Stomach (tissue), 9 donors: Measurements from ENCODE around the gene CYP2J2. TPM values are rescaled to one million over a fixed set of nuclear protein-coding genes. Genes with fewer than 3 reads are reported as not detected.

Experiments
- DNase-seq, 2 donors: peaks; one replicate each; pipeline versions ENCODE4 v3.0.0 to v3.0.0-alpha.2; 2013 to 2019
- H3K27ac ChIP-seq, 5 donors: fragments of 200-600 bp in 4 of 5; sonication (generic) in 4 of 5; one replicate each; pipeline ENCODE4 v1.5.1; 2013 to 2019; ENCODE audit warnings: mild to moderate bottlenecking in 1 of 5, moderate library complexity in 1 of 5
- H3K27me3 ChIP-seq, 3 donors: fragments of 200-600 bp; sonication (generic); one replicate each; pipeline ENCODE4 v1.5.1; 2017 to 2019; ENCODE audit warnings: mixed run types in 1 of 3
- H3K36me3 ChIP-seq, 4 donors: fragments of 200-600 bp; sonication (generic); 1 replicate in 3 of 4; 2 replicates in 1 of 4; pipeline ENCODE4 v1.5.1; 2016 to 2019
- H3K4me1 ChIP-seq, 4 donors: fragments of 200-600 bp; sonication (generic); one replicate each; pipeline ENCODE4 v1.5.1; 2016 to 2019
- H3K4me3 ChIP-seq, 4 donors: fragments of 200-600 bp; sonication (generic) in 3 of 4; one replicate each; pipeline ENCODE4 v1.5.1; 2016 to 2019; ENCODE audit warnings: mild to moderate bottlenecking in 1 of 4
- H3K9me3 ChIP-seq, 4 donors: fragments of 200-600 bp; sonication (generic); one replicate each; pipeline ENCODE4 v1.5.1; 2016 to 2019
- EP300 ChIP-seq: sonication (generic); formaldehyde crosslinking; IDR thresholded peaks from one replicate; pipeline ENCODE4 v1.6.1; 2017; ENCODE audit warnings: antibody characterized with exemption
- POLR2A ChIP-seq, 4 donors: fragments of 450-650 bp; IDR thresholded peaks; one replicate each; pipeline ENCODE4 v1.6.1; 2016; ENCODE audit warnings: antibody characterized with exemption in 4 of 4, control low read depth in 2 of 4, mild to moderate bottlenecking in 1 of 4, moderate library complexity in 1 of 4
- POLR2AphosphoS5 ChIP-seq, 3 donors: sonication (generic); formaldehyde crosslinking; IDR thresholded peaks; one replicate each; pipeline ENCODE4 v1.6.1; 2016; ENCODE audit warnings: antibody characterized with exemption in 3 of 3
- WGBS, 5 donors: extraction: QIAGEN DNeasy Blood & Tissue Kit in 3 of 5; methylation state at CpG; one replicate each; pipeline versions ENCODE4 v1.1.5 to v1.1.7; 2013 to 2018; 5-methylcytosine and 5-hydroxymethylcytosine counted together
- intact Hi-C: fragments of 100-400 bp; cut with DNase I; formaldehyde crosslinking; loops from one replicate; pipeline ENCODE4 v1.15.1; 2023; ENCODE audit warnings: low total_unique reads
- polyA plus RNA-seq, 3 donors: library from polyadenylated mRNA; stranded (reverse); fragments of 200-250 nt; gene quantifications; one replicate each; pipeline ENCODE4 v1.2.3, GENCODE V29; 2013
- total RNA-seq, 5 donors: library from RNA; depleted of rRNA; stranded (reverse); fragments of >200 nt; gene quantifications; one replicate each; pipeline versions ENCODE4 v1.1.0 to v1.2.3, GENCODE V29; 2014 to 2016
- TF ChIP-seq, protein P1 (sequence below), 7 experiments: fragments of 450-650 bp in 4 of 7; fragments of 200-600 bp in 3 of 7; sonication (generic) in 3 of 7; IDR thresholded peaks; one replicate each; pipeline ENCODE4 v1.5.1; 2016 to 2019; ENCODE audit warnings: antibody characterized with exemption in 7 of 7, control low read depth in 2 of 7, mild to moderate bottlenecking in 1 of 7
- donor health status: healthy with polysubstance abuse.
- donor health status: Bipolar disorder and iron deficiency.
- donor health status: healthy.

Gene CYP2J2
- total and polyA plus RNA-seq, 8 donors, result 1.0 to 13.6 (median 3.5) TPM; not detected in 1

- no peaks in the 10 kb centered on the region for H3K27me3 ChIP-seq
Observed at GRCh38 chr1:59901770-59902388, 24.7 kb downstream of the CYP2J2 start.

GRCh38 chr1:59900640-59901039, 25.9 kb downstream of the CYP2J2 start:
- Histone ChIP-seq H3K9me3 (no peaks in the 10 kb centered on the region), H3K36me3 (no peaks in the 10 kb centered on the region), H3K4me1 (peaks cover 7 to 16% (median 10%) of the 10 kb centered on the region in 4 donors), H3K27me3 (no peaks in the 10 kb centered on the region), H3K27ac (no peak overlapping the region), H3K4me3 (no peak overlapping the region)
- DNase-seq, result no peak
- intact Hi-C loops, result no loop called here
- 74 to 90% (median 85%) methylated on average over 2 of the region's 2 CpGs for WGBS, 5 donors
- TF ChIP-seq, protein P1, sequence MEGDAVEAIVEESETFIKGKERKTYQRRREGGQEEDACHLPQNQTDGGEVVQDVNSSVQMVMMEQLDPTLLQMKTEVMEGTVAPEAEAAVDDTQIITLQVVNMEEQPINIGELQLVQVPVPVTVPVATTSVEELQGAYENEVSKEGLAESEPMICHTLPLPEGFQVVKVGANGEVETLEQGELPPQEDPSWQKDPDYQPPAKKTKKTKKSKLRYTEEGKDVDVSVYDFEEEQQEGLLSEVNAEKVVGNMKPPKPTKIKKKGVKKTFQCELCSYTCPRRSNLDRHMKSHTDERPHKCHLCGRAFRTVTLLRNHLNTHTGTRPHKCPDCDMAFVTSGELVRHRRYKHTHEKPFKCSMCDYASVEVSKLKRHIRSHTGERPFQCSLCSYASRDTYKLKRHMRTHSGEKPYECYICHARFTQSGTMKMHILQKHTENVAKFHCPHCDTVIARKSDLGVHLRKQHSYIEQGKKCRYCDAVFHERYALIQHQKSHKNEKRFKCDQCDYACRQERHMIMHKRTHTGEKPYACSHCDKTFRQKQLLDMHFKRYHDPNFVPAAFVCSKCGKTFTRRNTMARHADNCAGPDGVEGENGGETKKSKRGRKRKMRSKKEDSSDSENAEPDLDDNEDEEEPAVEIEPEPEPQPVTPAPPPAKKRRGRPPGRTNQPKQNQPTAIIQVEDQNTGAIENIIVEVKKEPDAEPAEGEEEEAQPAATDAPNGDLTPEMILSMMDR (IDR thresholded peaks at IDR 0.05), result no peak
- TF ChIP-seq POLR2AphosphoS5 (IDR thresholded peaks at IDR 0.05) (no peak), POLR2A (IDR thresholded peaks at IDR 0.05) (no peak), EP300 (no peak)

More at GRCh38 chr1:59901770-59902388, 24.7 kb downstream of the CYP2J2 start:
- TF ChIP-seq POLR2AphosphoS5 (IDR thresholded peaks at IDR 0.05) (peak in 1 of 3 donors; percentile 52), POLR2A (IDR thresholded peaks at IDR 0.05) (no peak)
- TF ChIP-seq, protein P1 (IDR thresholded peaks at IDR 0.05), result no peak
- intact Hi-C loops, result no loop called here
- Histone ChIP-seq H3K4me3 (no peak overlapping the region), H3K4me1 (peaks cover 7 to 16% (median 10%) of the 10 kb centered on the region in 4 donors), H3K36me3 (no peaks in the 10 kb centered on the region), H3K9me3 (no peaks in the 10 kb centered on the region), H3K27ac (no peak overlapping the region)
- whole genome bisulfite sequencing, 5 donors, result 10 to 22% (median 13%) methylated on average over 1 of the region's 1 CpG
- peak in 1 of 2 donors; percentile 48 for DNase-seq

DNA sequence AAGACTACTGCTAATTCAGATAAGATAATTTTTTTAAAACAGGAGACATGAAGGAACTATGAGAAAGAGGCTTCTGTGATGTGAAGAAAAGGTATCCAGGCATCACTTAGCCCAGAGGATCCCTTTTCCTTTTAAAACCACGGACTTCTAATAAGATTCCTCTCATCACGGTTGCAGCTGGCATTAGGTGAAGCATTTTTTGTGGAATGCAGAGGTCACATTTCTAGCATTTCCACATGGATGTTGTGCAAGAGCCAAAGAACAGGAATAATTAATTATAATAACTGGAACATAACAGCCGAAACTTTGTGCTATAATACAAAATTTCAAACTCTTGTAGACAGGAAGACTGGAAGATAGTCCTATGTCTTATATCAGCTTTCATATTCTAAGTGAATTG, 27.6 kb downstream of the CYP2J2 start:
- 63 to 89% (median 81%) methylated on average over 3 of the region's 3 CpGs for WGBS, 5 donors

DNA sequence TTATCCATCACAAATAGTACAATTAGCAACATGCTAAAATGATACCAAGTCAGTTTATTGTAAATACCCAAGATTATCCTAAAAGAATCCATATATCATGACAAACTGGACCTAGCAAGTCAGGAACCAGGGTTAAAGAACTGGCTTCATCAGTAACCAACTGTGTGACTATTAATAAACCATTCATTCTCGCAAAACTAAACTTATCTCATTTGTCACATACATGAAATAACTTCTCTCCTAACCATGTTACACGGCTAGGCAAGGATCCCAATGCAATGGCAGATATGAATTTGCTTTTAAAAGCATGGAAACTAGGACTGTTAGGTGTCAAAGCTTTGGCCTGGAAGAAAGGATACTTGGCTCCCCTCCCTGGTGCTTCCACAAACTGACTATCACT, 29.4 kb downstream of the CYP2J2 start:
- no peak for DNase-seq
- Histone ChIP-seq H3K27me3 (no peaks in the 10 kb centered on the region), H3K36me3 (no peaks in the 10 kb centered on the region), H3K4me1 (peaks cover 0 to 15% (median 11%) of the 10 kb centered on the region in 4 donors), H3K4me3 (no peak overlapping the region), H3K27ac (no peak overlapping the region), H3K9me3 (no peaks in the 10 kb centered on the region)
- no peak for TF ChIP-seq POLR2A (IDR thresholded peaks at IDR 0.05)
- TF ChIP-seq, protein P1 (IDR thresholded peaks at IDR 0.05), result no peak
- TF ChIP-seq EP300, result no peak
- TF ChIP-seq POLR2AphosphoS5 (IDR thresholded peaks at IDR 0.05), result no peak
- intact Hi-C loops, result no loop called here
- 82 to 91% (median 85%) methylated on average over 2 of the region's 2 CpGs for WGBS, 5 donors

More for the DNA sequence above, 27.6 kb downstream of the CYP2J2 start:
- Histone ChIP-seq H3K36me3 (no peaks in the 10 kb centered on the region), H3K4me3 (no peak overlapping the region), H3K27me3 (no peaks in the 10 kb centered on the region), H3K27ac (no peak overlapping the region), H3K9me3 (no peaks in the 10 kb centered on the region), H3K4me1 (peaks cover 7 to 16% (median 10%) of the 10 kb centered on the region in 4 donors)
- DNase-seq, result no peak
- TF ChIP-seq POLR2A (IDR thresholded peaks at IDR 0.05) (no peak), POLR2AphosphoS5 (IDR thresholded peaks at IDR 0.05) (no peak)
- TF ChIP-seq, protein P1 (IDR thresholded peaks at IDR 0.05), result no peak
- intact Hi-C loops, result no loop called here
